Fibroblast of pulmonary artery (primary cell): Measurements from ENCODE around the gene AKT1S1.
"Not testable (repeated sequence)": the region's sequence is repeated elsewhere in the genome, so short reads cannot be mapped to it uniquely, and the experiment has no call there.

Experiments
- DNase-seq: peaks from one replicate; pipeline ENCODE4 v3.0.0-alpha.2; 2010; ENCODE audit warnings: low read depth
- H3K4me3 ChIP-seq: replicated peaks from 2 replicates; pipeline ENCODE4 v1.5.1; 2011; ENCODE audit warnings: low read depth, mild to moderate bottlenecking, control low read depth, low read length, moderate library complexity
- TF ChIP-seq, protein P1 (sequence below): IDR thresholded peaks from 2 replicates; pipeline ENCODE4 v1.5.1; 2011; ENCODE audit warnings: mild to moderate bottlenecking, control low read depth, low read length, inconsistent platforms; ENCODE audit errors: missing control alignments

Gene AKT1S1

DNA sequence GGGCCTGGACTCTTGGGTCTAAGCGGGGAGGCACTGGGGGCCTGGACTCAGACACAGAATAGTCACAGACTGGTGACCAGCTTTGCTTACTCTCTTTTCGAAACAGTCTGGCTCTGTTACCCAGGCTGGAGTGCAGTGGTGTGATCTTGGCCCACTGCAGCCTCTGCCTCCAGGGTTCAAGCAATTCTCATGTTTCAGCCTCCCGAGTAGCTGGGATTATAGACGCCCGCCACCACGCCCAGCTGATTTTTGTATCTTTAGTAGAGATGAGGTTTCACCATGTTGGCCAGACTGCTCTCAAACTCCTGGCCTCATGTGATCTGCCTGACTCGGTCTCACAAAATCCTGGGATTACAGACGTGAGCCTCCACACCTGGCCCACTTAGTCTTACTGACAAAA, 48.0 kb downstream of the AKT1S1 start:
- no peak for DNase-seq
- no peak overlapping the region for H3K4me3 ChIP-seq
- TF ChIP-seq, protein P1, sequence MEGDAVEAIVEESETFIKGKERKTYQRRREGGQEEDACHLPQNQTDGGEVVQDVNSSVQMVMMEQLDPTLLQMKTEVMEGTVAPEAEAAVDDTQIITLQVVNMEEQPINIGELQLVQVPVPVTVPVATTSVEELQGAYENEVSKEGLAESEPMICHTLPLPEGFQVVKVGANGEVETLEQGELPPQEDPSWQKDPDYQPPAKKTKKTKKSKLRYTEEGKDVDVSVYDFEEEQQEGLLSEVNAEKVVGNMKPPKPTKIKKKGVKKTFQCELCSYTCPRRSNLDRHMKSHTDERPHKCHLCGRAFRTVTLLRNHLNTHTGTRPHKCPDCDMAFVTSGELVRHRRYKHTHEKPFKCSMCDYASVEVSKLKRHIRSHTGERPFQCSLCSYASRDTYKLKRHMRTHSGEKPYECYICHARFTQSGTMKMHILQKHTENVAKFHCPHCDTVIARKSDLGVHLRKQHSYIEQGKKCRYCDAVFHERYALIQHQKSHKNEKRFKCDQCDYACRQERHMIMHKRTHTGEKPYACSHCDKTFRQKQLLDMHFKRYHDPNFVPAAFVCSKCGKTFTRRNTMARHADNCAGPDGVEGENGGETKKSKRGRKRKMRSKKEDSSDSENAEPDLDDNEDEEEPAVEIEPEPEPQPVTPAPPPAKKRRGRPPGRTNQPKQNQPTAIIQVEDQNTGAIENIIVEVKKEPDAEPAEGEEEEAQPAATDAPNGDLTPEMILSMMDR, result no peak

DNA sequence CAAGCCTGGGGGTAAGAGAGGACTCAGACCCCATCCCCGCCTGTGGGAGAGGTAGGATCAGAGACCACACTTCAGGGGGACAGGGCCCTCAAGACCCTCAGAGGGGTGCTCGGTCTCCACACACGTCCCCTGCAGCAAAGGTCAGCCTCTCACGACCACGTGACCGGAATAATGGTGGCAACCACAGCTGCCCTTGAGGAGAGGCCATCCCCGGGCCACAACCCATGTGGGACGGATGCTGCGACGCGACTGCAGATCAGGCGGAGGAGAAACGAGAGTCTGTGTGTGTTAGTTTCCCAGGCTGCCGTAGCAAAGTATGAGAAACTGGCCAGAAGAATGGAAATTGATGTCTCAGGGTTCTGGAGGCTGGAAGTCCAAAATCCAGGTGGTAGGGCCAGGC, 50.1 kb downstream of the AKT1S1 start:
- H3K4me3 ChIP-seq, result no peak overlapping the region
- TF ChIP-seq, protein P1, result no peak
- DNase-seq, result no peak

DNA sequence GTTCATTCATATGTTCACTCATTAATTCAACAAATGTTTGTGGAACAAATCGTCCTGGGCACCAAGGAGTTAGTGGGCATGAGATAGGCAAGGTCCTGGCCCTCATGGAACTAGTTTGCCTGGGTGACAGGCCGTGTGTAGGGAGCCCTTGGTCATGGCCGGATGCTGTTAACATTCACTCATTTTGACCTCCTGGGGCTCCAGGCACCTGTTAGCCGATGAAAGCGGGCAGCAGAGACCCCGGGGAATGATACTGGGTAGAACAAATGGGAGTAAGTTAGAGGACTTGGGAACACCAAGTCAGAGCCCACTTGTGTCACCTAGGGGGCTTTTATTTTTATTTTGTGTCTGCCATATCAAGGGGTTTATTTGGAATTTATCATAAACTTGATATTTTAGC, 52.5 kb downstream of the AKT1S1 start:
- TF ChIP-seq, protein P1, result no peak
- DNase-seq, result no peak
- H3K4me3 ChIP-seq, result no peak overlapping the region

- no peak for DNase-seq
- TF ChIP-seq, protein P1, result no peak
- no peak overlapping the region for H3K4me3 ChIP-seq
Measured at GRCh38 chr19:49823472-49823871, 53.7 kb downstream of the AKT1S1 start.

DNA sequence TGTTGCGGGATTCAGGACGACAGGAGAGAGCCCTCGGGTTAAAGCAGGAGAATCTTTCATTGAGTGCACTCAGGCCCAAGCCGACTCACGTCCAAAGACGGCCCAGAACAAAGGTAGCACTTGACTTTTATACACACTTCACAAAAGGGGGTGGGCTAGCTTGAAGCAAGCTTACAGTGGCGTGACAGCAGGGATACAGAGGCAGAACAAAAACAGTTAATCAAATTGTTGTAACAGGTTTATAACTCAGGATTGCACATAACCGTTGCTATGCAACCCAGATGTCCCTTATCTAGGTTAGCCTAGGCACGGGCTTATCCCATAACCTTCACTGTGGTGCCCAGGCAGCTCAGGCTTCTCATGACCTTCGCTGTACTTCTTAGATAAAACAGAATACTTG, 57.0 kb downstream of the AKT1S1 start:
- TF ChIP-seq, protein P1, result no peak
- peak; percentile 67 for DNase-seq
- H3K4me3 ChIP-seq, result no peak overlapping the region

GRCh38 chr19:49819452-49820115, 57.6 kb downstream of the AKT1S1 start:
- H3K4me3 ChIP-seq, result peak overlapping the region; percentile 99
- DNase-seq, result not testable (repeated sequence)
